HEK293 (cell line): ENCODE data around the gene OR4F6.
"Not testable (repeated sequence)": the region's sequence is repeated elsewhere in the genome, so short reads cannot be mapped to it uniquely, and the experiment has no call there.

ENCODE experiments used
- CTCF ChIA-PET: fragments of 350-600 bp; formaldehyde crosslinking; extraction: SDS; loops from one replicate; lab custom pipeline; 2021; ENCODE audit warnings: antibody characterized with exemption; lab: Yijun Ruan, JAX
- POLR2A ChIA-PET: fragments of 300-600 bp; formaldehyde crosslinking; extraction: SDS; loops from one replicate; lab custom pipeline; 2020; ENCODE audit warnings: antibody characterized with exemption, inconsistent platforms; lab: Yijun Ruan, JAX
- H3K27ac ChIP-seq: fragments of 200-500 bp; sonication (Bioruptor generic); 2 replicates; pipeline ENCODE4 v1.5.1; 2014; ENCODE audit warnings: low read depth, low read length, control low read depth, inconsistent platforms; ENCODE audit errors: extremely low read depth
- H3K36me3 ChIP-seq, 2 experiments: fragments of 200-500 bp in 1 of 2; sonication (Bioruptor generic) in 1 of 2; 1 replicate in 1 of 2; 2 replicates in 1 of 2; pipeline ENCODE4 v1.5.1; 2014 to 2017; ENCODE audit warnings: inconsistent platforms in 2 of 2, low read length in 2 of 2; ENCODE audit not compliant: control insufficient read depth in 2 of 2, insufficient read depth in 1 of 2
- H3K4me1 ChIP-seq: fragments of 200-500 bp; sonication (Bioruptor generic); 2 replicates; pipeline ENCODE4 v1.5.1; 2014; ENCODE audit warnings: mild to moderate bottlenecking, low read length, inconsistent platforms; ENCODE audit not compliant: control insufficient read depth, insufficient read depth
- H3K4me3 ChIP-seq: 2 replicates; pipeline ENCODE4 v1.5.1; 2011; ENCODE audit warnings: low read depth, mild to moderate bottlenecking, control low read depth, low read length, moderate library complexity
- H3K9me3 ChIP-seq: fragments of 200-500 bp; sonication (Bioruptor generic); 2 replicates; pipeline ENCODE4 v1.5.1; 2014; ENCODE audit warnings: low read depth, low read length, inconsistent platforms; ENCODE audit not compliant: control insufficient read depth, insufficient read depth
- KLF9 ChIP-seq: fragments of 450-650 bp; formaldehyde crosslinking; IDR thresholded peaks from 2 replicates; pipeline ENCODE4 v1.5.1; 2016; ENCODE audit warnings: missing biosample characterization, missing genetic modification characterization, low read depth
- RBAK ChIP-seq: fragments of 450-650 bp; formaldehyde crosslinking; IDR thresholded peaks from 2 replicates; pipeline ENCODE4 v1.5.1; 2016; ENCODE audit warnings: missing biosample characterization, missing genetic modification characterization
- ZBTB26 ChIP-seq: fragments of 450-650 bp; formaldehyde crosslinking; optimal IDR thresholded peaks from 2 replicates; pipeline ENCODE3; 2016; ENCODE audit warnings: missing biosample characterization, mild to moderate bottlenecking, missing genetic modification characterization
- ZNF114 ChIP-seq: fragments of 450-650 bp; formaldehyde crosslinking; IDR thresholded peaks from 2 replicates; pipeline ENCODE4 v1.5.0; 2017; ENCODE audit warnings: missing biosample characterization, missing genetic modification characterization
- ZNF157 ChIP-seq: fragments of 450-650 bp; formaldehyde crosslinking; IDR thresholded peaks from 2 replicates; pipeline ENCODE4 v1.5.1; 2016; ENCODE audit warnings: missing biosample characterization, missing genetic modification characterization
- ZNF221 ChIP-seq: fragments of 450-650 bp; formaldehyde crosslinking; IDR thresholded peaks from 2 replicates; pipeline ENCODE4 v1.5.1; 2017; ENCODE audit warnings: missing biosample characterization, missing genetic modification characterization, borderline replicate concordance
- ZNF223 ChIP-seq: fragments of 450-650 bp; formaldehyde crosslinking; IDR thresholded peaks from 2 replicates; pipeline ENCODE4 v1.5.1; 2016; ENCODE audit warnings: missing biosample characterization, missing genetic modification characterization
- ZNF335 ChIP-seq: fragments of 450-650 bp; formaldehyde crosslinking; conservative IDR thresholded peaks from 2 replicates; pipeline ENCODE4 v1.5.1; 2016; ENCODE audit warnings: missing biosample characterization, missing genetic modification characterization
- ZNF362 ChIP-seq: fragments of 450-650 bp; formaldehyde crosslinking; IDR thresholded peaks from 2 replicates; pipeline ENCODE4 v1.5.1; 2016; ENCODE audit warnings: missing biosample characterization, missing genetic modification characterization
- ZNF513 ChIP-seq: fragments of 450-650 bp; IDR thresholded peaks from 2 replicates; pipeline ENCODE4 v1.5.1; 2018; ENCODE audit warnings: missing biosample characterization, missing genetic modification characterization
- ZNF521 ChIP-seq: fragments of 450-650 bp; formaldehyde crosslinking; IDR thresholded peaks from 2 replicates; pipeline ENCODE4 v1.5.1; 2017; ENCODE audit warnings: missing biosample characterization, mild to moderate bottlenecking, missing genetic modification characterization
- ZNF561 ChIP-seq: fragments of 450-650 bp; IDR thresholded peaks from 2 replicates; pipeline ENCODE4 v1.5.1; 2018; ENCODE audit warnings: missing biosample characterization, missing genetic modification characterization, borderline replicate concordance
- TF ChIP-seq, protein P1 (sequence below): sonication (generic); formaldehyde crosslinking; IDR thresholded peaks from 2 replicates; pipeline ENCODE4 v1.8.1; 2022; ENCODE audit warnings: mild to moderate bottlenecking, moderate library complexity, missing genetic modification reagents
- TF ChIP-seq, protein P2 (sequence below): fragments of 450-650 bp; formaldehyde crosslinking; IDR thresholded peaks from 2 replicates; pipeline ENCODE4 v1.5.1; 2016; ENCODE audit warnings: missing biosample characterization, missing genetic modification characterization, borderline replicate concordance
- TF ChIP-seq, protein P3 (sequence below): fragments of 450-650 bp; IDR thresholded peaks from 2 replicates; pipeline ENCODE4 v1.5.1; 2018; ENCODE audit warnings: missing biosample characterization, mild to moderate bottlenecking, missing genetic modification characterization

OR4F6 gene, protein sequence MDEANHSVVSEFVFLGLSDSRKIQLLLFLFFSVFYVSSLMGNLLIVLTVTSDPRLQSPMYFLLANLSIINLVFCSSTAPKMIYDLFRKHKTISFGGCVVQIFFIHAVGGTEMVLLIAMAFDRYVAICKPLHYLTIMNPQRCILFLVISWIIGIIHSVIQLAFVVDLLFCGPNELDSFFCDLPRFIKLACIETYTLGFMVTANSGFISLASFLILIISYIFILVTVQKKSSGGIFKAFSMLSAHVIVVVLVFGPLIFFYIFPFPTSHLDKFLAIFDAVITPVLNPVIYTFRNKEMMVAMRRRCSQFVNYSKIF

GRCh38 chr15:101803209-101803608 is at the start of gene OR4F6:
Gene OR4F6 (plus strand): TSS chr15:101803509. CDS start chr15:101805720, 2,211 bp downstream.
- Histone ChIP-seq H3K9me3 (no peaks in the 10 kb centered on the region; the same call in 1 of the 2 replicates), H3K4me3 (no peak within 1 kb of the TSS), H3K4me1 (no peaks in the 10 kb centered on the region), H3K36me3 (no peaks in the 10 kb centered on the region), H3K27ac (no peak within 1 kb of the TSS)
- CTCF ChIA-PET: no interaction called here
- TF ChIP-seq ZNF335 (tag by site-specific recombination) (no peak), ZNF114 (tag by site-specific recombination) (no peak), ZNF521 (tag by site-specific recombination) (no peak), ZNF362 (no peak), ZNF223 (tag by site-specific recombination) (no peak), RBAK (tag by site-specific recombination) (no peak), ZNF157 (no peak), ZBTB26 (tag by site-specific recombination) (no peak), KLF9 (tag by site-specific recombination) (no peak), ZNF513 (tag by site-specific recombination) (no peak), ZNF221 (tag by site-specific recombination) (no peak), ZNF561 (no peak)
- TF ChIP-seq, protein P1, sequence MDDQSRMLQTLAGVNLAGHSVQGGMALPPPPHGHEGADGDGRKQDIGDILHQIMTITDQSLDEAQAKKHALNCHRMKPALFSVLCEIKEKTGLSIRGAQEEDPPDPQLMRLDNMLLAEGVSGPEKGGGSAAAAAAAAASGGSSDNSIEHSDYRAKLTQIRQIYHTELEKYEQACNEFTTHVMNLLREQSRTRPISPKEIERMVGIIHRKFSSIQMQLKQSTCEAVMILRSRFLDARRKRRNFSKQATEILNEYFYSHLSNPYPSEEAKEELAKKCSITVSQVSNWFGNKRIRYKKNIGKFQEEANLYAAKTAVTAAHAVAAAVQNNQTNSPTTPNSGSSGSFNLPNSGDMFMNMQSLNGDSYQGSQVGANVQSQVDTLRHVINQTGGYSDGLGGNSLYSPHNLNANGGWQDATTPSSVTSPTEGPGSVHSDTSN (CRISPR knock-in tag): no peak
- TF ChIP-seq, protein P2, sequence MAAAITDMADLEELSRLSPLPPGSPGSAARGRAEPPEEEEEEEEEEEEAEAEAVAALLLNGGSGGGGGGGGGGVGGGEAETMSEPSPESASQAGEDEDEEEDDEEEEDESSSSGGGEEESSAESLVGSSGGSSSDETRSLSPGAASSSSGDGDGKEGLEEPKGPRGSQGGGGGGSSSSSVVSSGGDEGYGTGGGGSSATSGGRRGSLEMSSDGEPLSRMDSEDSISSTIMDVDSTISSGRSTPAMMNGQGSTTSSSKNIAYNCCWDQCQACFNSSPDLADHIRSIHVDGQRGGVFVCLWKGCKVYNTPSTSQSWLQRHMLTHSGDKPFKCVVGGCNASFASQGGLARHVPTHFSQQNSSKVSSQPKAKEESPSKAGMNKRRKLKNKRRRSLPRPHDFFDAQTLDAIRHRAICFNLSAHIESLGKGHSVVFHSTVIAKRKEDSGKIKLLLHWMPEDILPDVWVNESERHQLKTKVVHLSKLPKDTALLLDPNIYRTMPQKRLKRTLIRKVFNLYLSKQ (tag by site-specific recombination): no peak
- TF ChIP-seq, protein P3, sequence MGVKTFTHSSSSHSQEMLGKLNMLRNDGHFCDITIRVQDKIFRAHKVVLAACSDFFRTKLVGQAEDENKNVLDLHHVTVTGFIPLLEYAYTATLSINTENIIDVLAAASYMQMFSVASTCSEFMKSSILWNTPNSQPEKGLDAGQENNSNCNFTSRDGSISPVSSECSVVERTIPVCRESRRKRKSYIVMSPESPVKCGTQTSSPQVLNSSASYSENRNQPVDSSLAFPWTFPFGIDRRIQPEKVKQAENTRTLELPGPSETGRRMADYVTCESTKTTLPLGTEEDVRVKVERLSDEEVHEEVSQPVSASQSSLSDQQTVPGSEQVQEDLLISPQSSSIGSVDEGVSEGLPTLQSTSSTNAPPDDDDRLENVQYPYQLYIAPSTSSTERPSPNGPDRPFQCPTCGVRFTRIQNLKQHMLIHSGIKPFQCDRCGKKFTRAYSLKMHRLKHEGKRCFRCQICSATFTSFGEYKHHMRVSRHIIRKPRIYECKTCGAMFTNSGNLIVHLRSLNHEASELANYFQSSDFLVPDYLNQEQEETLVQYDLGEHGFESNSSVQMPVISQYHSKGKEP (tag by site-specific recombination): no peak
- POLR2A ChIA-PET: no interaction called here

DNA sequence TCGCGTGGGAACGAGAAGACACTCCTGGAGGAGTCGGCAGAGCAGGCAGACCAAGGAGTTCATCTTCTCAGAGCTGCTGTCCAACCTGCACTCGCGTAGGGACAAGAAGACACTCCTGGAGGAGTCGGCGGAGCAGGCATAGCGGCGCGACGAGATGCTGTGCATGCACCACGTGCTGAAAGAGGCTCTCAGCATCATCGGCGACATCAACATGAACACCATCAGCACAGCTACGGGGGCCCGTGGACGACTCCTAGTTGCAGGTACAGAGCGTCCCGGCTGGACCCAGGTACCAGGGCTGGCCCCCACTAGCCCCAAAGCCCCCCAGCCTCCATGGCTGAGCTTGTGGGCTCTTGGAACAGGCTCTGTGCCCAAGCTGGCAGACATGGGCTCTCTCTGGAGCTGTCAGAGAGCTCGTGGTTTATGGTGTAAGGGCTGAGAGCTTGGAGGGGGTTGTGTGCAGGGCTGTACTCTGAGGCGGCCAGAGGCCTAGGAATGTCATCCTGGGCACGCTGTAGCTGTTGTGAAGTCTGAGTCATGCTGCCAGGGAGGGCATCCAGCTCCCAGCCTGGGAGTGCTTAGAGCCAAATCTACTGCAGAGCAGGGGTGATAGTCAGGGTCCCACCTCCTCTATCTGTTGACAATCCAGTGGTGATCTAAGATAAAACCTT is 38.5 kb upstream of the OR4F6 start:
- H3K4me1 ChIP-seq, H3K4me3 ChIP-seq, H3K36me3 ChIP-seq, H3K9me3 ChIP-seq, POLR2A ChIA-PET, H3K27ac ChIP-seq: not testable (repeated sequence)
- CTCF ChIA-PET: interaction anchor here (1.1 kb wide), 1 partner anchor 58 kb away, joined by 3 read pairs; no protein-coding TSS in a partner anchor

GRCh38 chr15:101765340-101765671 is 38.0 kb upstream of the OR4F6 start:
- CTCF ChIA-PET: interaction anchor here (1.1 to 4.1 kb wide), 2 partner anchors 59 to 124 kb away, joined by 3 to 22 read pairs; no protein-coding TSS in a partner anchor
- H3K36me3 ChIP-seq, H3K4me1 ChIP-seq, H3K27ac ChIP-seq, H3K9me3 ChIP-seq, H3K4me3 ChIP-seq, POLR2A ChIA-PET: not testable (repeated sequence)
